ENCODE measurements around the gene P2RX7.

The P2RX7 gene

DNA sequence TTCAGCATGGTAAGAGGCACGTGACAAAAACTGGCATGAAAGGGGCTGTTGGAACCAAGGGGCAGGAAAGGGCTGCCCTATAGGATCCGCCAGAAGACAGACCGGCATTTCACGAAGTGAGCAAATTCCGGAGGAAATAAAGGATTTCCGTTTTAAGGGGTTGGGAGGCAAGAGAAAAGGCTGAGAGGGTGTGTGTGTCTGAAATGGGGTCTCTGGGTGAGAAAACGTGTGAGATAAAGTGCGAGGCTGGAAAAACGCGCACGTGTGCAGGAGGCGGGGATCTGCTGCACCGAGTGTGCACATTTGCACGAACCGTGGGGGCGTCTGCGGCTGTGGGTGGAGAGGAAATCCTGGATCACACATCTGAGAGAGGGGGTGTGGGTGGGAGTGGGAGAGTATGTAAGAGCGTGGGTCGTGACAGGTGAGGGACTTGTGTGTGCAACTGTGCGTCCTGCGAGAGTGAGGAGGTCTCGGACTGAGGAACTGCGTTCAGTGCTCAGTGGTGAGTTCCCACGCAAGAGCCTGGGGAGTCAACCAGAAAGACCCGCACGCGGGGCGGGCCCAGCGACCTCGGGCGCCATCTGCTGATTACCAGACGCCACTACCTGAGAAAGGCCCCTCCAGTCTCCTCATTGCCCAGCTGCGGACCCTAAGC is 37.0 kb upstream of the P2RX7 start:
- in situ Hi-C loops (cut with HindIII; ENCODE audit: low sequenced_read_pairs), result no loop called here
- TF ChIP-seq, protein P1, sequence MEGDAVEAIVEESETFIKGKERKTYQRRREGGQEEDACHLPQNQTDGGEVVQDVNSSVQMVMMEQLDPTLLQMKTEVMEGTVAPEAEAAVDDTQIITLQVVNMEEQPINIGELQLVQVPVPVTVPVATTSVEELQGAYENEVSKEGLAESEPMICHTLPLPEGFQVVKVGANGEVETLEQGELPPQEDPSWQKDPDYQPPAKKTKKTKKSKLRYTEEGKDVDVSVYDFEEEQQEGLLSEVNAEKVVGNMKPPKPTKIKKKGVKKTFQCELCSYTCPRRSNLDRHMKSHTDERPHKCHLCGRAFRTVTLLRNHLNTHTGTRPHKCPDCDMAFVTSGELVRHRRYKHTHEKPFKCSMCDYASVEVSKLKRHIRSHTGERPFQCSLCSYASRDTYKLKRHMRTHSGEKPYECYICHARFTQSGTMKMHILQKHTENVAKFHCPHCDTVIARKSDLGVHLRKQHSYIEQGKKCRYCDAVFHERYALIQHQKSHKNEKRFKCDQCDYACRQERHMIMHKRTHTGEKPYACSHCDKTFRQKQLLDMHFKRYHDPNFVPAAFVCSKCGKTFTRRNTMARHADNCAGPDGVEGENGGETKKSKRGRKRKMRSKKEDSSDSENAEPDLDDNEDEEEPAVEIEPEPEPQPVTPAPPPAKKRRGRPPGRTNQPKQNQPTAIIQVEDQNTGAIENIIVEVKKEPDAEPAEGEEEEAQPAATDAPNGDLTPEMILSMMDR (IDR thresholded peaks at IDR 0.05; ENCODE audit: low read depth, low read length, missing control alignments), result peak; percentile 83
- peak; percentile 24 for DNase-seq (ENCODE audit: low read depth)
- peak overlapping the region; percentile 22 for H3K4me3 ChIP-seq (ENCODE audit: low read depth, low read length)

DNA sequence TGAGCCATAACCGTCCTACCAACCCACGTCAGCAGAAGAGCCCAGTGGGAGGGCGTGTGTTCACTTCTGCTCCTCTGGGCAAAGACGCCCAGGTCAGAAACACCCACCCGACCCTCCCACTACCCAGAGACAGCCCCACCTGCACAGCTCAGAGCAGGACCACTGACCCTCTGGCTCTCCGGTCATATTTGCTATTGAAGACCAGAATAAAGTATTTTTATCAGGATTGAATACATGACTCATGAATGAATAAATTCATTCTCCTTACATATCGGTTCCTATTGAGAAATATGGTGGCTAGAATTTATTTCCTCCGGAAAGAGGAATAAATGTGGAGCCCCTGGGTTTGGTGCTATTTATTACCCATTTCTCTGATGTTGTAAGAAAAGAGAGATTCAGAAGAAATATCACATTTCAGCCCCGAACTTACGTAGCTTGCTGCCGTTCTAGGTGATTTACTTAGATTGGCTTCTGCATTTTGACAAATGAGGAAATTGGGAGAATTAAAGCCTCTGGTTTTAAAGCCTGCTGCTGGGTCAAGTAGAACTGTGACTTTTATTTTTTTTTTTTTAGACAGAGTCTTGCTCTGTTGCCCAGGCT is 36.4 kb upstream of the P2RX7 start:
- in situ Hi-C loops (cut with HindIII; ENCODE audit: low sequenced_read_pairs), result no loop called here
- TF ChIP-seq, protein P1 (IDR thresholded peaks at IDR 0.05; ENCODE audit: low read depth, low read length, missing control alignments), result no peak
- H3K4me3 ChIP-seq (ENCODE audit: low read depth, low read length), result no peak overlapping the region
- DNase-seq (ENCODE audit: low read depth), result no peak

DNA sequence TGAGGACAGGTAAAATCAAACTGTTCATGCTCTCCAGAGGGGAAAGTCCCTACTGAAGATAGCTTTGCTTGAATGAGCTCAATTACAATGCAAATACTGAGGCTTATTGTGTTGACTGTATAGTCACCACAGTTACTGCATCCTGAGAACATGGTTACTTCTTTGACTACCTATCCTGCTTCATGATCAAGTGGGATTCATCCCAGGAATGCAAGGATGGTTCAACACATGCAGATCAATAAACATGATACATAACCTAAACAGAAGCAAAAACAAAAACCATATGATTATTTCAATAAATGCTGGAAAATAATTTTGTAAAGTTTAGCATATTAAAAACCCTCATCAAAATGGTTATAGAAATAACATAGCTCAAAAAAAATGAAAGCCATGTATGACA is 32.9 kb upstream of the P2RX7 start:
- TF ChIP-seq, protein P1 (IDR thresholded peaks at IDR 0.05; ENCODE audit: low read depth, low read length, missing control alignments), result no peak
- H3K4me3 ChIP-seq (ENCODE audit: low read depth, low read length), result no peak overlapping the region
- DNase-seq (ENCODE audit: low read depth), result no peak
- in situ Hi-C loops (cut with HindIII; ENCODE audit: low sequenced_read_pairs), result no loop called here

DNA sequence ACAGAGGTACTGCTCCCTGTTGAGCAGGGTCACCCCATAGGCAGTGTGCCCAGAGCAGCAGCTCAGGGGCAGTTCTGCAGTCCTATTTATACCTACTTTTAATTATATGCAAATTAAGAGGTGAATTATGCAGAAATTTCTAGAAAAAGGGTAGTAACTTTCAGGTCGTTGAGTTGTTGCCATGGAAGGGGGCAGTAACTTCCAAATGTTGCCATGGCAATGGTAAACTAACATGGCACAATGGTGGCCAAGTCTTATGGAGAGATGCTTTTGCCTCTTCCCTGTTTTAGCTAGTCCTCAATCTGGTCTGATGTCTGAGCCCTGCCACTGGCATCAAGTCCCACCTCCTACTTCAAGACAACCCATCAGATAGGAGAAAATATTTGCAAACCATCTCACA is 30.4 kb upstream of the P2RX7 start:
- TF ChIP-seq, protein P1 (IDR thresholded peaks at IDR 0.05; ENCODE audit: low read depth, low read length, missing control alignments), result no peak
- DNase-seq (ENCODE audit: low read depth), result no peak
- in situ Hi-C loops (cut with HindIII; ENCODE audit: low sequenced_read_pairs), result no loop called here
- no peak overlapping the region for H3K4me3 ChIP-seq (ENCODE audit: low read depth, low read length)

DNA sequence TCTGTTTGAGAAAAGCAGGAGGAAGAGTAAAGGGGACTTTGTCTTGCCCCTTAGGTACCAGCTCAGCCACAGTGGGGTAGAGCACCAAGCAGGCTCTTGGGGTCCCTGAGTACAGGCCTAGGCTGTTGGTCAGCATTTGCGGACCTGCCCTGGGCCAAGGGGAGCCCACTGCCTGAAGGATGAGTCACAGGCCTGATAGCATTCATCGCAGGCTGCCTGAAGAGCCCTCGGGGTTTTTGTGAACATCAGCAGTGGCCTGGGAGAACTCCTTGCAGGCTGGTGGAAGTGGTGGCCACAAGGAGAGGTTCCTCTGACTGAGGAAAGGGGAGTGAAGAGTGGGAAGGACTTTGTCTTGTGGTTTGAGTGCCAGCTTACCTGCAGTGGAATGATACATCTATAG is 25.0 kb upstream of the P2RX7 start:
- TF ChIP-seq, protein P1 (IDR thresholded peaks at IDR 0.05; ENCODE audit: low read depth, low read length, missing control alignments), result no peak
- no peak for DNase-seq (ENCODE audit: low read depth)
- in situ Hi-C loops (cut with HindIII; ENCODE audit: low sequenced_read_pairs), result no loop called here
- no peak overlapping the region for H3K4me3 ChIP-seq (ENCODE audit: low read depth, low read length)

DNA sequence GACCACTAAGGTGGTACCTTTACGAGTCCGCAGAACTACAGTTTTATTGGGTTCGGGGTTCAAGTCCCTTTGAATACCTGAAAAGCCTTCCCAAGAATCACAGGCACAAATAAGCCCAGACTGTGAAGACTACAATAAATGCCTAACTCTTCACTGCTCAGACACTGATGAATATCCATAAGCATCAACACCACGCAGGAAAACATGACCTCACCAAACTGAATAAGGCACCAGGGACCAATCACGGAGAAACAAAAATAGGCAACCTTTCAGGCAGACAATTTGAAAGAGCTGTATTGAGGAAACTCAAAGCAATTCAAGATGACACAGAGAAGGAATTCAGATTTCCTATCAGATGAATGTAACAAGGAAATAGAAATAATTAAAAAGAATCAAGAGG is 24.2 kb upstream of the P2RX7 start:
- in situ Hi-C loops (cut with HindIII; ENCODE audit: low sequenced_read_pairs), result no loop called here
- no peak for DNase-seq (ENCODE audit: low read depth)
- TF ChIP-seq, protein P1 (IDR thresholded peaks at IDR 0.05; ENCODE audit: low read depth, low read length, missing control alignments), result no peak
- H3K4me3 ChIP-seq (ENCODE audit: low read depth, low read length), result no peak overlapping the region

Data from astrocyte of the cerebellum (primary cell).